SH-SY5Y (cell line): ENCODE measurements around the gene LAMTOR2.

Experiments
- GATA2 ChIP-seq: IDR thresholded peaks from 2 replicates; pipeline ENCODE4 v1.6.1; 2011; ENCODE audit warnings: mild to moderate bottlenecking, low read depth, low read length
- GATA3 ChIP-seq: IDR thresholded peaks from 2 replicates; pipeline ENCODE4 v1.6.1; 2011; ENCODE audit warnings: low read depth, mild to moderate bottlenecking, low read length, moderate library complexity

- no peak for TF ChIP-seq GATA2
- TF ChIP-seq GATA3, result no peak
Measured at GRCh38 chr1:156045076-156045475, 9.5 kb upstream of the LAMTOR2 start.
